ENCODE measurements around the gene HIF3A. TPM values are rescaled to one million over a fixed set of nuclear protein-coding genes. Genes with fewer than 3 reads are reported as not detected.

HIF3A gene
- total RNA-seq, 1 experiment from 2014 or later, result not detected

GRCh38 chr19:46308510-46308909, 11.7 kb downstream of the HIF3A start:
- Histone ChIP-seq H3K4me1 (ENCODE audit: control insufficient read depth, insufficient read depth, low read length) (no peaks in the 10 kb centered on the region), H3K27me3 (ENCODE audit: control insufficient read depth, insufficient read depth, low read length) (no peaks in the 10 kb centered on the region), H3K27ac (ENCODE audit: low read length) (no peak overlapping the region), H3K4me3 (ENCODE audit: low read depth in 2 of 2, low read length in 2 of 2) (no peak overlapping the region), H3K36me3 (ENCODE audit: control insufficient read depth, insufficient read depth, low read length) (no peaks in the 10 kb centered on the region), H3K9me3 (ENCODE audit: control insufficient read depth, insufficient read depth, low read depth, low read length) (no peaks in the 10 kb centered on the region)
- TF ChIP-seq, protein P1, sequence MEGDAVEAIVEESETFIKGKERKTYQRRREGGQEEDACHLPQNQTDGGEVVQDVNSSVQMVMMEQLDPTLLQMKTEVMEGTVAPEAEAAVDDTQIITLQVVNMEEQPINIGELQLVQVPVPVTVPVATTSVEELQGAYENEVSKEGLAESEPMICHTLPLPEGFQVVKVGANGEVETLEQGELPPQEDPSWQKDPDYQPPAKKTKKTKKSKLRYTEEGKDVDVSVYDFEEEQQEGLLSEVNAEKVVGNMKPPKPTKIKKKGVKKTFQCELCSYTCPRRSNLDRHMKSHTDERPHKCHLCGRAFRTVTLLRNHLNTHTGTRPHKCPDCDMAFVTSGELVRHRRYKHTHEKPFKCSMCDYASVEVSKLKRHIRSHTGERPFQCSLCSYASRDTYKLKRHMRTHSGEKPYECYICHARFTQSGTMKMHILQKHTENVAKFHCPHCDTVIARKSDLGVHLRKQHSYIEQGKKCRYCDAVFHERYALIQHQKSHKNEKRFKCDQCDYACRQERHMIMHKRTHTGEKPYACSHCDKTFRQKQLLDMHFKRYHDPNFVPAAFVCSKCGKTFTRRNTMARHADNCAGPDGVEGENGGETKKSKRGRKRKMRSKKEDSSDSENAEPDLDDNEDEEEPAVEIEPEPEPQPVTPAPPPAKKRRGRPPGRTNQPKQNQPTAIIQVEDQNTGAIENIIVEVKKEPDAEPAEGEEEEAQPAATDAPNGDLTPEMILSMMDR (IDR thresholded peaks at IDR 0.05), result no peak
- TF ChIP-seq TCF7L2 (IDR thresholded peaks at IDR 0.05; ENCODE audit: low read depth, low read length) (no peak), SIN3A (IDR thresholded peaks at IDR 0.05; ENCODE audit: borderline replicate concordance, insufficient read depth, low read depth, low read length) (no peak), REST (IDR thresholded peaks at IDR 0.05; ENCODE audit: insufficient read depth in 1 of 2, low read depth in 2 of 2, low read length in 1 of 2) (no peak), POLR2AphosphoS5 (IDR thresholded peaks at IDR 0.05; ENCODE audit: low read depth, low read length) (no peak)
- ATAC-seq (no peak), DNase-seq (ENCODE audit: low read depth, low spot score) (no peak)
- no TSS peak for BruUV-seq (replicated peaks)
- CTCF ChIA-PET, result no interaction called here
- in situ Hi-C loops (cut with HindIII; ENCODE audit: low pct_unique_long_range_greater_than_20kb, low sequenced_read_pairs), result no loop called here
- POLR2A ChIA-PET, result no interaction called here
- intact Hi-C loops (cut with micrococcal nuclease; ENCODE audit: unreplicated experiment), result no loop called here

DNA sequence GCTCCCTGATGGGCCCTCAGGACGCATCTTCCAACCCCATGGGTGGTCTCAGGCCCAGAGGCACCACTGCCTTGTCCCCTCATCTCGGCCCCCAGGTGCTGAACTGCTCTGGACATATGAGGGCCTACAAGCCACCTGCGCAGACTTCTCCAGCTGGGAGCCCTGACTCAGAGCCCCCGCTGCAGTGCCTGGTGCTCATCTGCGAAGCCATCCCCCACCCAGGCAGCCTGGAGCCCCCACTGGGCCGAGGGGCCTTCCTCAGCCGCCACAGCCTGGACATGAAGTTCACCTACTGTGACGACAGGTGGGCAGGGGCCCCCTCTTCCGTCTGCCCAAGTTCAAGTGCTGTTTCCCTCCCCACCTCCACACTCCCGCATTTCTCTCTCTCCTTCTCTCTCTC, 12.2 kb downstream of the HIF3A start:
- in situ Hi-C loops (cut with HindIII; ENCODE audit: low pct_unique_long_range_greater_than_20kb, low sequenced_read_pairs) (no loop called here), intact Hi-C loops (cut with micrococcal nuclease; ENCODE audit: unreplicated experiment) (no loop called here)
- ChIA-PET POLR2A (no interaction called here), CTCF (no interaction called here)
- H3K4me1 ChIP-seq (ENCODE audit: control insufficient read depth, insufficient read depth, low read length), result no peaks in the 10 kb centered on the region; the same call in 1 of the 2 replicates
- ATAC-seq (no peak), DNase-seq (ENCODE audit: low read depth, low spot score) (no peak)
- H3K36me3 ChIP-seq (ENCODE audit: control insufficient read depth, insufficient read depth, low read length), result no peaks in the 10 kb centered on the region
- H3K4me3 ChIP-seq (ENCODE audit: low read depth in 2 of 2, low read length in 2 of 2), result no peak overlapping the region
- BruUV-seq (replicated peaks), result no TSS peak
- no peak overlapping the region for H3K27ac ChIP-seq (ENCODE audit: low read length)
- TF ChIP-seq TCF7L2 (IDR thresholded peaks at IDR 0.05; ENCODE audit: low read depth, low read length) (no peak), REST (IDR thresholded peaks at IDR 0.05; ENCODE audit: insufficient read depth in 1 of 2, low read depth in 2 of 2, low read length in 1 of 2) (no peak), SIN3A (IDR thresholded peaks at IDR 0.05; ENCODE audit: borderline replicate concordance, insufficient read depth, low read depth, low read length) (no peak), POLR2AphosphoS5 (IDR thresholded peaks at IDR 0.05; ENCODE audit: low read depth, low read length) (no peak)
- TF ChIP-seq, protein P1 (IDR thresholded peaks at IDR 0.05), result no peak
- H3K27me3 ChIP-seq (ENCODE audit: control insufficient read depth, insufficient read depth, low read length), result no peaks in the 10 kb centered on the region
- H3K9me3 ChIP-seq (ENCODE audit: control insufficient read depth, insufficient read depth, low read depth, low read length), result no peaks in the 10 kb centered on the region
